Central memory CD8-positive, alpha-beta T cell (primary cell): ENCODE data around the gene APMAP.

Source experiments
- ATAC-seq: fragments of 150-1000 bp; cut with Tn5 transposase; replicated peaks from 2 replicates; pipeline ENCODE4 v1.10.0; 2022; ENCODE audit warnings: mild to moderate bottlenecking, moderate FRiP score, moderate number of reproducible peaks; ENCODE audit not compliant: poor library complexity, severe bottlenecking; ENCODE audit errors: extremely low read depth
- DNase-seq, 2 donors: peaks; one replicate each; pipeline ENCODE4 v3.0.0; 2021; ENCODE audit warnings: low spot score in 2 of 2
- H3K27ac Mint-ChIP-seq: one replicate; pipeline ENCODE4 v1.8.0; 2022; ENCODE audit warnings: low read depth, mild to moderate bottlenecking, moderate library complexity, mixed read lengths
- H3K27me3 Mint-ChIP-seq: one replicate; pipeline ENCODE4 v1.8.0; 2022; ENCODE audit warnings: mixed read lengths
- H3K36me3 Mint-ChIP-seq: one replicate; pipeline ENCODE4 v1.8.0; 2022; ENCODE audit warnings: mild to moderate bottlenecking, moderate library complexity, mixed read lengths; ENCODE audit not compliant: insufficient read depth
- H3K4me1 Mint-ChIP-seq: one replicate; pipeline ENCODE4 v1.8.0; 2022; ENCODE audit warnings: mixed read lengths
- H3K4me3 Mint-ChIP-seq: one replicate; pipeline ENCODE4 v1.8.0; 2022; ENCODE audit warnings: mild to moderate bottlenecking, moderate library complexity, mixed read lengths
- H3K9me3 Mint-ChIP-seq: one replicate; pipeline ENCODE4 v1.8.0; 2022; ENCODE audit warnings: mixed read lengths

The APMAP gene

GRCh38 chr20:24987244-24987643 is 5.3 kb downstream of the APMAP start:
- no peaks in the 10 kb centered on the region for H3K27me3 Mint-ChIP-seq
- peaks cover 95% of the 10 kb centered on the region for H3K4me1 Mint-ChIP-seq
- H3K36me3 Mint-ChIP-seq, result peaks cover 49% of the 10 kb centered on the region
- ATAC-seq, result peak; percentile 41
- H3K9me3 Mint-ChIP-seq, result no peaks in the 10 kb centered on the region
- H3K27ac Mint-ChIP-seq, result peak overlapping the region; percentile 86
- DNase-seq, result no peak
- H3K4me3 Mint-ChIP-seq, result peak overlapping the region; percentile 71

- H3K4me1 Mint-ChIP-seq, result peaks cover 97% of the 10 kb centered on the region
- peak overlapping the region; percentile 89 for H3K27ac Mint-ChIP-seq
- H3K9me3 Mint-ChIP-seq, result no peaks in the 10 kb centered on the region
- no peak for ATAC-seq
- peaks cover 49% of the 10 kb centered on the region for H3K36me3 Mint-ChIP-seq
- no peak for DNase-seq
- peak overlapping the region; percentile 71 for H3K4me3 Mint-ChIP-seq
- no peaks in the 10 kb centered on the region for H3K27me3 Mint-ChIP-seq
Observed at GRCh38 chr20:24986436-24987015, 6.0 kb downstream of the APMAP start.

- Mint-ChIP-seq H3K9me3 (no peaks in the 10 kb centered on the region), H3K4me1 (peaks cover 97% of the 10 kb centered on the region), H3K27me3 (no peaks in the 10 kb centered on the region), H3K4me3 (peak overlapping the region; percentile 71), H3K36me3 (peaks cover 49% of the 10 kb centered on the region), H3K27ac (peak overlapping the region; percentile 89)
- DNase-seq (no peak), ATAC-seq (no peak)
Observed at GRCh38 chr20:24985802-24986201, 6.7 kb downstream of the APMAP start.

GRCh38 chr20:24984961-24985640 is 7.5 kb downstream of the APMAP start:
- Mint-ChIP-seq H3K9me3 (no peaks in the 10 kb centered on the region), H3K27ac (peak overlapping the region; percentile 89), H3K4me3 (peak overlapping the region; percentile 71), H3K4me1 (peaks cover 92% of the 10 kb centered on the region), H3K36me3 (peaks cover 50% of the 10 kb centered on the region), H3K27me3 (no peaks in the 10 kb centered on the region)
- peak; percentile 21 for ATAC-seq
- no peak for DNase-seq

GRCh38 chr20:24983896-24984295 is 8.7 kb downstream of the APMAP start:
- ATAC-seq (no peak), DNase-seq (no peak)
- Mint-ChIP-seq H3K36me3 (peaks cover 54% of the 10 kb centered on the region), H3K4me3 (no peak overlapping the region), H3K4me1 (peaks cover 96% of the 10 kb centered on the region), H3K27ac (peak overlapping the region; percentile 82), H3K9me3 (no peaks in the 10 kb centered on the region), H3K27me3 (no peaks in the 10 kb centered on the region)

- peak; percentile 59 for ATAC-seq
- no peaks in the 10 kb centered on the region for H3K27me3 Mint-ChIP-seq
- H3K36me3 Mint-ChIP-seq, result peaks cover 67% of the 10 kb centered on the region
- H3K4me3 Mint-ChIP-seq, result peak overlapping the region; percentile 49
- H3K4me1 Mint-ChIP-seq, result peaks cover 87% of the 10 kb centered on the region
- no peaks in the 10 kb centered on the region for H3K9me3 Mint-ChIP-seq
- peak overlapping the region; percentile 82 for H3K27ac Mint-ChIP-seq
- DNase-seq, result no peak
Observed at GRCh38 chr20:24981790-24982189, 10.8 kb downstream of the APMAP start.

GRCh38 chr20:24981282-24981681 is 11.3 kb downstream of the APMAP start:
- Mint-ChIP-seq H3K27ac (peak overlapping the region; percentile 82), H3K4me3 (peak overlapping the region; percentile 49), H3K4me1 (peaks cover 87% of the 10 kb centered on the region), H3K27me3 (no peaks in the 10 kb centered on the region), H3K36me3 (peaks cover 69% of the 10 kb centered on the region), H3K9me3 (no peaks in the 10 kb centered on the region)
- DNase-seq, result no peak
- ATAC-seq, result peak; percentile 50

- Mint-ChIP-seq H3K36me3 (peaks cover 67% of the 10 kb centered on the region), H3K27ac (peak overlapping the region; percentile 82), H3K9me3 (no peaks in the 10 kb centered on the region), H3K4me1 (peaks cover 84% of the 10 kb centered on the region), H3K27me3 (no peaks in the 10 kb centered on the region), H3K4me3 (peak overlapping the region; percentile 49)
- no peak for ATAC-seq
- no peak for DNase-seq
Observed at GRCh38 chr20:24980291-24981053, 12.1 kb downstream of the APMAP start.

GRCh38 chr20:24979036-24979960 is 13.3 kb downstream of the APMAP start:
- Mint-ChIP-seq H3K4me3 (peak overlapping the region; percentile 31), H3K27me3 (no peaks in the 10 kb centered on the region), H3K27ac (peak overlapping the region; percentile 82), H3K4me1 (peaks cover 74% of the 10 kb centered on the region), H3K36me3 (peaks cover 66% of the 10 kb centered on the region), H3K9me3 (no peaks in the 10 kb centered on the region)
- ATAC-seq (no peak), DNase-seq (no peak)

GRCh38 chr20:24978513-24978912 is 14.0 kb downstream of the APMAP start:
- ATAC-seq (no peak), DNase-seq (no peak)
- Mint-ChIP-seq H3K36me3 (peaks cover 65% of the 10 kb centered on the region), H3K4me1 (peaks cover 72% of the 10 kb centered on the region), H3K27me3 (no peaks in the 10 kb centered on the region), H3K4me3 (no peak overlapping the region), H3K9me3 (no peaks in the 10 kb centered on the region), H3K27ac (peak overlapping the region; percentile 82)

GRCh38 chr20:24977797-24978196 is 14.8 kb downstream of the APMAP start:
- peaks cover 69% of the 10 kb centered on the region for H3K4me1 Mint-ChIP-seq
- peaks cover 63% of the 10 kb centered on the region for H3K36me3 Mint-ChIP-seq
- H3K27me3 Mint-ChIP-seq, result no peaks in the 10 kb centered on the region
- H3K27ac Mint-ChIP-seq, result peak overlapping the region; percentile 78
- ATAC-seq (no peak), DNase-seq (no peak)
- no peak overlapping the region for H3K4me3 Mint-ChIP-seq
- H3K9me3 Mint-ChIP-seq, result no peaks in the 10 kb centered on the region

- H3K27ac Mint-ChIP-seq, result peak overlapping the region; percentile 78
- DNase-seq, result no peak
- no peaks in the 10 kb centered on the region for H3K9me3 Mint-ChIP-seq
- H3K36me3 Mint-ChIP-seq, result peaks cover 59% of the 10 kb centered on the region
- H3K27me3 Mint-ChIP-seq, result no peaks in the 10 kb centered on the region
- no peak for ATAC-seq
- H3K4me1 Mint-ChIP-seq, result peaks cover 64% of the 10 kb centered on the region
- no peak overlapping the region for H3K4me3 Mint-ChIP-seq
Observed at GRCh38 chr20:24977336-24977735, 15.2 kb downstream of the APMAP start.
